GM12801 (cell line): ENCODE data around the gene SLC6A17.

Source experiments
- TF ChIP-seq, protein P1 (sequence below): IDR thresholded peaks from one replicate; pipeline ENCODE4 v1.5.1; 2011; ENCODE audit warnings: control low read depth; ENCODE audit not compliant: insufficient read length; ENCODE audit errors: extremely low read depth

Gene SLC6A17

DNA sequence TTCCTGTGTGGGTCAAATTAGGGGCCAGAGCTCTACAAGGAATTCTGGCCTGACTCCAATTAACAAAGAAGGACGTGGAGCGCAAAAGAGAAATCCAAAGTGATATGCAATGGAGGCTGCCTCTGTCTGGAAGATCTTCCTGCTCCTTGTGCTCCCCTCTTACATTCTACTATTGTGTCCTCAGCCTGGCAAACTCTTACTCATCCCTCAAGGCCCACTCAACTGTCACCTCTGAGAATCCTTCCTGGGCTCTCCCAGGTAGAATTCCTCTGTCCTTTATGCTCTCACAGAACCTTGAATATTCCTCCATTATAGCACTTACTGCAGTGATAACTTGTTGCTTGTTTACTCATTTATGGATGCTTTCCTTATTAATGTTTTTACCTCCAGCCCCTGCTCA lies 91.2 kb downstream of the SLC6A17 start:
- TF ChIP-seq, protein P1, sequence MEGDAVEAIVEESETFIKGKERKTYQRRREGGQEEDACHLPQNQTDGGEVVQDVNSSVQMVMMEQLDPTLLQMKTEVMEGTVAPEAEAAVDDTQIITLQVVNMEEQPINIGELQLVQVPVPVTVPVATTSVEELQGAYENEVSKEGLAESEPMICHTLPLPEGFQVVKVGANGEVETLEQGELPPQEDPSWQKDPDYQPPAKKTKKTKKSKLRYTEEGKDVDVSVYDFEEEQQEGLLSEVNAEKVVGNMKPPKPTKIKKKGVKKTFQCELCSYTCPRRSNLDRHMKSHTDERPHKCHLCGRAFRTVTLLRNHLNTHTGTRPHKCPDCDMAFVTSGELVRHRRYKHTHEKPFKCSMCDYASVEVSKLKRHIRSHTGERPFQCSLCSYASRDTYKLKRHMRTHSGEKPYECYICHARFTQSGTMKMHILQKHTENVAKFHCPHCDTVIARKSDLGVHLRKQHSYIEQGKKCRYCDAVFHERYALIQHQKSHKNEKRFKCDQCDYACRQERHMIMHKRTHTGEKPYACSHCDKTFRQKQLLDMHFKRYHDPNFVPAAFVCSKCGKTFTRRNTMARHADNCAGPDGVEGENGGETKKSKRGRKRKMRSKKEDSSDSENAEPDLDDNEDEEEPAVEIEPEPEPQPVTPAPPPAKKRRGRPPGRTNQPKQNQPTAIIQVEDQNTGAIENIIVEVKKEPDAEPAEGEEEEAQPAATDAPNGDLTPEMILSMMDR: no peak

DNA sequence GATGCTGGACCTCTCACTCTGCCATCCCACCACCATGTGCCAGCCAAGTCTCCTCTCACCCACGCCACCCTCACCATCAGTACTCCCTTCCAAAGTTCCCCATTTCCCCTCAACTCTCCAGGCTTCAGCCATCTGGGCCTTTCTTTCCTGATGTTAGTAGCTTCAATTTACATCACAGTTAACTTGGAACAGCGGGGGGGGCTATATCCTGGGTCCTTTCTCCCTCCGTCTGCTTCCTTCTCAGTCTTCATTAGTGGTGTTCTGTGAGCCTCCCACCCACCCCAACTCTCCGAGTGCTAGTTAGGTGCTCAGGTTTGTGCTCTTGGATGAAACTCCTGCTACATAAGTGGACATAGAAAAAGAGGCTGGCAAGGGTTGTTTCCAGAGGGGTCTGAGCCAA lies 91.8 kb downstream of the SLC6A17 start:
- TF ChIP-seq, protein P1: no peak

DNA sequence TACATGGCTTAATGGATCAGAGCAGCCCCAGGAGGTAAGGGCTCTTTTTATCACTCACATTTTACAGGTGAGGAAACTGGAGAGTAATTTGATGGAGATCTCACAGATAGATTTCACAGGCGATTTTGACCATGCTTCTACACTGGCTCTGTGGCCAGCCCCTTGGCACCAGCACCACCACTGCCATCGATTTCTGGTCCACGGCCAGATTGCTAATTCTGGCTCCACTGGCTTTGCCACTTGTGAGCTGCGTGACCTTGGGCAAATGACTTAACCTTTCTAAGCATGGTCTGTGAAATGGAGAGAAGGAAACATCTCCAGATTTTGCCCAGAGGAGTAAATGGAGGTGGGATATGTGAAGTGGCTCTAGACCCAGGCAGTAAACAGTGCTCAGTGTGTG lies 92.4 kb downstream of the SLC6A17 start:
- TF ChIP-seq, protein P1: no peak

DNA sequence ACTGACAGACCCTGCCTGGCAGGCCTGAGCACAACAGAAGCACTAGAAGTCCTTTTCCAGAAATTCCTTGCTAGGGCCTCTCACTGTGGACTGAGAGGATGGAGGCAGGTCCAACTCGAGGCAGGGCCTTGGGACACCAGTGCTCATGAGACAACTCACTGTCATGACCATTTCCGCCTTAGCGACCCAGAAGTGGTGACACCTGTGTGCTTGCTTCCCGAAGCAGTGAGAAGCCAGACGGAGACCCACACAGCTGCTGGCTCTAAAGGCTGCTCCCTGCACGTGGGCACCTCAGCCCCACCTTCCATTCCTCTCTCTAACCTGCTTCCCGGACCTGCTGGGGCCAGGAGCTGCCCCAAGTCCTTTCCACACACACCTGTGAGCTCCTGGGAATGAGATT lies 92.9 kb downstream of the SLC6A17 start:
- TF ChIP-seq, protein P1: no peak

DNA sequence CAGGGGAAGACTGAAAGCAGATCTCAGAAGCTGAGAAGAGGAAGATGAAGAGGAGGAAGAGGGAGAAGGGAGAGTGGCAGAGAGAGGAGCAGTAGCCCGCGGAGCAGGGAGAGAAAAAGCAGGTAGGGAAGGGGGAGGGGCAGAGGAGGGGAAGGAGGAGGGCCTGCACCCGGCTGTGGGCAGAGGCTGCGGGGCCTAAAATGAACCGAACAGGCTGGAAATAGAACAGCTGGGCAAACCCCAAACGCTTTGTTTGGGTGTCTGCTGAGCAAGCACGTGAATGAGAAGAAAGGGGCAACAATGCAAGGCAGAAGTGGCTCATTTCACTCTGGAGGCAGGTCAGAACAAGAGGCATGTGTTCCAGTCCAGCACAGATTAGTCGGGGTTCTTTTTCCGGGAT lies 93.3 kb downstream of the SLC6A17 start:
- TF ChIP-seq, protein P1: no peak

DNA sequence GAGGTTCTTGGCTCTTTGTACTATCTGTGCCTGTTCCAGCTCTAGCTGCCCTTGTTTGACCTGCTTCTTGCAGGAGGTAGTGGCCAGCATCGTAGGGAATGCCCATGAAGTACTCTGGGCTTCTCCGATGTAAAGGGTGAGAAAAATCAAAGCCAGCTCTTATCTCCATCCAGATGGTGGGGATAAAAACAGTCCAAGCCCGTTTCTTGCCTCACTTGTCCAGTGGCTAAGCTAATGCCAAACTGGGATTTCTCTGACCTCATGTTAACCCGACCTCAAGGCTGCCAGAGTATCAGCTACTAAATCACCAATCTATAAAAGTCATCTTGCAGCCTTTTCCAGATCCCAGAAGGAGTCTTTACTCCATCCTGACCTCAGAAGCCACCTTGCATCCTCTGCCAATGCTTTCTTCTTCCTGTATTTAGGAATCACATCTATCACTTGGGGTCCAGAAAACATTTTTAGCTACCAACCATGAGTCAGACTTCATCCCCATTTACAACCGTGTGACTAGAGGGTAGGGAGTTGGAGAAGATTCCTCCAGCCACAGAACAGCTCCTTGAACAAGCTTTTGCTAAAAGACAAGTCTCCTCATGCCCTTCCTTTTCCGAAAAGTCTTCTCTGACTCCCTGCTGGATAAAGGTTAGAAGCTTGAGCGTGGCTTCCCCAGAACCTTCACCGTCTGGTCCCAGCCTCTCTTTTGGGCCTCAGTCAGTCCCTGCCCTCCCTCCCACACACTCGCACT lies 95.8 kb downstream of the SLC6A17 start:
- TF ChIP-seq, protein P1: no peak

DNA sequence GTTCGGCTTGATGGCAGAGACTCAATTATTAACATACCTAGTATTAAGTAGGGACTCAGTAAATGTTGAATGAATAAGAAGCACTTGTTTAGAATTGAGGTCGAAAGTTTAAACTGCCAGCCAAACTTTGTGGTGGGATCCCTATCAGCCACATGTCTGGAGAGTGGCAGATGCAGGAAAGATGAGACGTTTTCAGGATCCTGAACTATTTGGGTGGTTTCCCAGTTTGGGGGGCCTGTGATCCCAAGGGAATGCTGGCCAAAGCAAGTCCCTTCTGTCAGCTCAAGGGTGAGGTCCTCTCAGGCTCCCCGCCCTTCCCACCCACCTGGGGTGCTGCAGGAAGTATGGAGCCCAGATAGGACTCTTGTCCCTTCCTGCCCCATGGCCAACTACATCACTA lies 98.5 kb downstream of the SLC6A17 start:
- TF ChIP-seq, protein P1: no peak
